D721Med (cell line): ENCODE measurements around the gene ENOPH1.
A peak's percentile ranks its signal among the peaks of the same experiment; 100 is the strongest.

Experiments
- DNase-seq: peaks from one replicate; pipeline ENCODE4 v3.0.0; 2011; ENCODE audit warnings: low spot score; ENCODE audit not compliant: insufficient read length
- FAIRE-seq: peaks from 2 replicates; lab custom pipeline; 2011; peaks lifted over from hg19 to GRCh38; lab: Jason Lieb, UNC
- CTCF ChIP-seq: IDR thresholded peaks from 2 replicates; pipeline ENCODE4 v1.5.1; 2012; ENCODE audit warnings: mild to moderate bottlenecking, control low read depth; ENCODE audit not compliant: insufficient read depth; ENCODE audit errors: missing control alignments

Gene ENOPH1

GRCh38 chr4:82415922-82416365 lies 14.4 kb upstream of the ENOPH1 start:
- DNase-seq (no peak), FAIRE-seq (no peak)
- no peak for TF ChIP-seq CTCF

GRCh38 chr4:82419451-82419850 lies 10.9 kb upstream of the ENOPH1 start:
- no peak for TF ChIP-seq CTCF
- no peak for FAIRE-seq
- peak; percentile 43 for DNase-seq

- DNase-seq: no peak
- FAIRE-seq: peak; percentile 83
- TF ChIP-seq CTCF: no peak
Measured at GRCh38 chr4:82421796-82422560, 8.4 kb upstream of the ENOPH1 start.

GRCh38 chr4:82422616-82423015 lies 7.8 kb upstream of the ENOPH1 start:
- DNase-seq (no peak), FAIRE-seq (no peak)
- TF ChIP-seq CTCF: no peak

- FAIRE-seq (peak; percentile 25), DNase-seq (no peak)
- TF ChIP-seq CTCF: no peak
Measured at GRCh38 chr4:82423245-82424054, 6.9 kb upstream of the ENOPH1 start.

GRCh38 chr4:82425478-82425877 lies 4.9 kb upstream of the ENOPH1 start:
- no peak for TF ChIP-seq CTCF
- no peak for DNase-seq
- no peak for FAIRE-seq
